ENCODE results near the gene NDUFAF7.

NDUFAF7 gene

GRCh38 chr2:37189452-37190153 lies 41.9 kb upstream of the NDUFAF7 start (continued):
- TF ChIP-seq ZNF239 (tag by site-specific recombination; IDR thresholded peaks at IDR 0.05) (no peak), ZNF600 (tag by site-specific recombination; IDR thresholded peaks at IDR 0.05) (0 out of 2 replicates have a peak, but pooled peaks have one; percentile 60), ZNF518A (tag by site-specific recombination; conservative IDR thresholded peaks at IDR 0.05; ENCODE audit: low read depth) (peak; percentile 32; the same call in 1 of the 2 replicates)

- Histone ChIP-seq H3K36me3 (ENCODE audit: control insufficient read depth in 2 of 2, insufficient read depth in 1 of 2, low read length in 2 of 2) (no peaks in the 10 kb centered on the region), H3K27ac (ENCODE audit: extremely low read depth, low read depth, low read length) (no peak overlapping the region), H3K4me3 (ENCODE audit: low read depth, low read length) (no peak overlapping the region), H3K4me1 (ENCODE audit: control insufficient read depth, insufficient read depth, low read length) (peaks cover 6% of the 10 kb centered on the region; the same call in 1 of the 2 replicates), H3K9me3 (ENCODE audit: control insufficient read depth, insufficient read depth, low read depth, low read length) (no peaks in the 10 kb centered on the region)
- ChIA-PET POLR2A (no interaction called here), CTCF (interaction anchor here (0.6 to 1.1 kb wide), 3 partner anchors 8 to 150 kb away, joined by 3 read pairs; no protein-coding TSS in a partner anchor)
- TF ChIP-seq KLF7 (tag by site-specific recombination; IDR thresholded peaks at IDR 0.05; ENCODE audit: borderline replicate concordance) (no peak), ZNF140 (tag by site-specific recombination; IDR thresholded peaks at IDR 0.05) (no peak), SP7 (tag by site-specific recombination; IDR thresholded peaks at IDR 0.05) (no peak), ZNF629 (tag by site-specific recombination; IDR thresholded peaks at IDR 0.05) (no peak), TRIM28 (IDR thresholded peaks at IDR 0.05; ENCODE audit: borderline replicate concordance, low read length) (no peak), OVOL3 (tag by site-specific recombination; IDR thresholded peaks at IDR 0.05) (no peak), ZNF404 (tag by site-specific recombination; IDR thresholded peaks at IDR 0.05) (no peak), ZNF335 (tag by site-specific recombination; conservative IDR thresholded peaks at IDR 0.05) (peak; percentile 35; the same call in 1 of the 2 replicates), SALL2 (tag by site-specific recombination; IDR thresholded peaks at IDR 0.05; ENCODE audit: borderline replicate concordance) (no peak), FEZF1 (tag by site-specific recombination; IDR thresholded peaks at IDR 0.05) (peak; percentile 24; the same call in 1 of the 2 replicates), ZSCAN23 (tag by site-specific recombination; IDR thresholded peaks at IDR 0.05) (no peak), ZNF692 (tag by site-specific recombination; IDR thresholded peaks at IDR 0.05) (0 out of 2 replicates have a peak, but pooled peaks have one; percentile 20), ZFP41 (tag by site-specific recombination; IDR thresholded peaks at IDR 0.05; ENCODE audit: borderline replicate concordance) (no peak)
These were observed 41.2 kb upstream of the NDUFAF7 start for GRCh38 chr2:37190290-37190689.

GRCh38 chr2:37191253-37191652 lies 40.2 kb upstream of the NDUFAF7 start:
- POLR2A ChIA-PET = interaction anchor here (0.6 to 0.7 kb wide), 2 partner anchors 9 to 11 kb away, joined by 3 to 4 read pairs; no protein-coding TSS in a partner anchor
- H3K36me3 ChIP-seq (ENCODE audit: control insufficient read depth in 2 of 2, insufficient read depth in 1 of 2, low read length in 2 of 2) = no peaks in the 10 kb centered on the region
- no peaks in the 10 kb centered on the region for H3K9me3 ChIP-seq (ENCODE audit: control insufficient read depth, insufficient read depth, low read depth, low read length)
- H3K27ac ChIP-seq (ENCODE audit: extremely low read depth, low read depth, low read length) = no peak overlapping the region
- TF ChIP-seq ZFP37 (tag by site-specific recombination; IDR thresholded peaks at IDR 0.05) (no peak), ZNF707 (tag by site-specific recombination; IDR thresholded peaks at IDR 0.05) (no peak), ZNF585B (tag by site-specific recombination; IDR thresholded peaks at IDR 0.05) (no peak), ZNF621 (tag by site-specific recombination; IDR thresholded peaks at IDR 0.05) (no peak), GLI4 (tag by site-specific recombination; IDR thresholded peaks at IDR 0.05) (no peak), TCF7L2 (IDR thresholded peaks at IDR 0.05; ENCODE audit: borderline replicate concordance, low read depth, low read length) (no peak), ZNF747 (tag by site-specific recombination; IDR thresholded peaks at IDR 0.05) (no peak), ZBTB8A (tag by site-specific recombination; IDR thresholded peaks at IDR 0.05) (no peak)
- H3K4me1 ChIP-seq (ENCODE audit: control insufficient read depth, insufficient read depth, low read length) = peaks cover 6% of the 10 kb centered on the region; the same call in 1 of the 2 replicates
- no peak overlapping the region for H3K4me3 ChIP-seq (ENCODE audit: low read depth, low read length)
- CTCF ChIA-PET = no interaction called here

Data from HEK293 (cell line).